ENCODE results near the gene SLC16A12.

SLC16A12 gene

GRCh38 chr10:89388806-89389205 is 146.6 kb downstream of the SLC16A12 start:
- Histone ChIP-seq H3K9ac (ENCODE audit: low read length) (no peak overlapping the region), H3K4me3 (ENCODE audit: low read depth, low read length) (no peak overlapping the region), H3K36me3 (ENCODE audit: control insufficient read depth, insufficient read depth, low read length) (no peaks in the 10 kb centered on the region), H3K9me3 (ENCODE audit: control insufficient read depth, insufficient read depth, low read depth, low read length) (no peaks in the 10 kb centered on the region), H3K27me3 (ENCODE audit: control insufficient read depth, insufficient read depth, low read length) (no peaks in the 10 kb centered on the region), H3K27ac (ENCODE audit: low read depth, low read length) (no peak overlapping the region), H3K4me1 (ENCODE audit: control insufficient read depth, insufficient read depth, low read length) (peaks cover 26% of the 10 kb centered on the region)

- no peak overlapping the region for H3K27ac ChIP-seq (ENCODE audit: low read depth, low read length)
- H3K27me3 ChIP-seq (ENCODE audit: control insufficient read depth, insufficient read depth, low read length): no peaks in the 10 kb centered on the region
- H3K9ac ChIP-seq (ENCODE audit: low read length): no peak overlapping the region
Observed at GRCh38 chr10:89384474-89385340, 150.7 kb downstream of the SLC16A12 start.

GRCh38 chr10:89382757-89383156 is 152.6 kb downstream of the SLC16A12 start:
- Histone ChIP-seq H3K4me3 (ENCODE audit: low read depth, low read length) (no peak overlapping the region), H3K36me3 (ENCODE audit: control insufficient read depth, insufficient read depth, low read length) (no peaks in the 10 kb centered on the region), H3K27me3 (ENCODE audit: control insufficient read depth, insufficient read depth, low read length) (no peaks in the 10 kb centered on the region), H3K9me3 (ENCODE audit: control insufficient read depth, insufficient read depth, low read depth, low read length) (no peaks in the 10 kb centered on the region), H3K4me1 (ENCODE audit: control insufficient read depth, insufficient read depth, low read length) (peaks cover 17% of the 10 kb centered on the region), H3K27ac (ENCODE audit: low read depth, low read length) (no peak overlapping the region), H3K9ac (ENCODE audit: low read length) (no peak overlapping the region)

More at GRCh38 chr10:89384474-89385340, 150.7 kb downstream of the SLC16A12 start:
- Histone ChIP-seq H3K9me3 (ENCODE audit: control insufficient read depth, insufficient read depth, low read depth, low read length) (no peaks in the 10 kb centered on the region), H3K36me3 (ENCODE audit: control insufficient read depth, insufficient read depth, low read length) (no peaks in the 10 kb centered on the region), H3K4me1 (ENCODE audit: control insufficient read depth, insufficient read depth, low read length) (peaks cover 15% of the 10 kb centered on the region), H3K4me3 (ENCODE audit: low read depth, low read length) (no peak overlapping the region)

Data from HUES6 (cell line).